Measurements from ENCODE around the gene ECHDC3.
"Not testable (repeated sequence)": the region's sequence is repeated elsewhere in the genome, so short reads cannot be mapped to it uniquely, and the experiment has no call there.

The ECHDC3 gene

DNA sequence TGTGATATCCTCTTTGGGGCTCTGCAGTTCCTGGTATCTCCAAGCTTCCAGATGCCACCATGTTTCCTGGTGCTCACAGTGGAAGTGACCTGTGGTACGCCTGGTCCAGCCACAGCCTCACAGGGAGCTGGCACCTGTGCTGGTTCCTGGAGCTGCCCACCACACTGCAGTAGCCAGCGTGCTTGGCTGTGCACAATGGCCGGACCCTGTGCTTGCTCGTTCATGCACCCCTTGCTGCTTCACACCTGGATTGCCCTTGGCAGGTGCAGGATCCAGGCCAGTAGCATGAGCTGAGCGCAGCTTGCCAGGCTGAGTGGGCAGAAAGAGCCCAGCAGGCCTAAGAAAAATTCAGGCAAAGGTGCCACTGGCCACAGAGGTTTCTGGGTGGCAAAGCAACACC lies 11.4 kb upstream of the ECHDC3 start:
- H3K27me3 ChIP-seq (ENCODE audit: control insufficient read depth, insufficient read depth, low read length, poor library complexity, severe bottlenecking) = no peaks in the 10 kb centered on the region
- H3K9me3 ChIP-seq (ENCODE audit: control insufficient read depth, low read length) = peaks cover 3% of the 10 kb centered on the region
- no peaks in the 10 kb centered on the region for H3K4me1 ChIP-seq (ENCODE audit: control insufficient read depth, insufficient read depth, low read length)
- 97% methylated on average over 5 of the region's 5 CpGs for WGBS, 2 experiments
- no peak overlapping the region for H3K4me3 ChIP-seq (ENCODE audit: insufficient read depth, low read depth, low read length)
- H3K27ac ChIP-seq (ENCODE audit: insufficient read depth, low read depth, low read length, poor library complexity, severe bottlenecking) = no peak overlapping the region
- H3K36me3 ChIP-seq (ENCODE audit: control insufficient read depth, insufficient read depth, low read length) = no peaks in the 10 kb centered on the region

DNA sequence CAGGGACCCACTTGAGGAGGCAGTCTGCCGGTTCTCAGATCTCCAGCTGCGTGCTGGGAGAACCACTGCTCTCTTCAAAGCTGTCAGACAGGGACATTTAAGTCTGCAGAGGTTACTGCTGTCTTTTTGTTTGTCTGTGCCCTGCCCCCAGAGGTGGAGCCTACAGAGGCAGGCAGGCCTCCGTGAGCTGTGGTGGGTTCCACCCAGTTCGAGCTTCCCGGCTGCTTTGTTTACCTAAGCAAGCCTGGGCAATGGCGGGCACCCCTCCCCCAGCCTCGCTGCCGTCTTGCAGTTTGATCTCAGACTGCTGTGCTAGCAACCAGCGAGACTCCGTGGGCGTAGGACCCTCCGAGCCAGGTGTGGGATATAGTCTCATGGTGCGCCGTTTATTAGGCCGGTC lies 5.4 kb upstream of the ECHDC3 start:
- H3K27me3 ChIP-seq (ENCODE audit: control insufficient read depth, insufficient read depth, low read length, poor library complexity, severe bottlenecking); H3K36me3 ChIP-seq (ENCODE audit: control insufficient read depth, insufficient read depth, low read length); H3K9me3 ChIP-seq (ENCODE audit: control insufficient read depth, low read length); H3K4me3 ChIP-seq (ENCODE audit: insufficient read depth, low read depth, low read length); H3K4me1 ChIP-seq (ENCODE audit: control insufficient read depth, insufficient read depth, low read length); H3K27ac ChIP-seq (ENCODE audit: insufficient read depth, low read depth, low read length, poor library complexity, severe bottlenecking): not testable (repeated sequence)
- no CpG with 5 or more reads among the region's 15 CpGs for WGBS, 2 experiments

DNA sequence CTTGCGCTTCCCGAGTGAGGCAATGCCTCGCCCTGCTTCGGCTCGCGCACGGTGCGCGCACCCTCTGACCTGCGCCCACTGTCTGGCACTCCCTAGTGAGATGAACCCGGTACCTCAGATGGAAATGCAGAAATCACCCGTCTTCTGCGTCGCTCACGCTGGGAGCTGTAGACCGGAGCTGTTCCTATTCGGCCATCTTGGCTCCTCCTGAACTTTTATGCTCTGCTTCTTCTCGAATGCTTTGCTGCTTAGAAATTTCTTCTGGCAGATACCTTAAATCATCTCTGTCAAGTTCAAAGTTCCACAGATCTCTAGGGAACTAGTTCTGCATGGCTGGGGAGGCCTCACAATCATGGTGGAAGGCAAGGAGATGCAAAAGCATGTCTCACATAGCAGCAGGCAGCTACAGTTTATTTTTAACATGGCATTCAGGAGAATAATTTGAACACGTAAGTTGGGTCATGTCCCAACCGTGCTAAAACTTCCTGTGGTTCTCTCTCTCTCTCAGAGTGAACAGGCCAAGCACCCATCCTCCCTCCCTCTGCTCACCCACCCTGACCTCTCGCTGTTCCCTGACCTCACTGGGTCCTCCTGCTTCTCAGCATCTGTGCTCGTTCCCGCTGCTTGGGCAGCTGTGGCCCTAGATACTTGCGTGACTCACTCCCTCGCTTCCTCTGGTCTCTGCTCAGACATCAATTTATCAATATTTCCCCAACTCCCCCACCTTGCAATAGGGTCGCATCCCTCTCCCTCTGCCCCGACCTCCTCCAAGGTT lies 4.7 kb upstream of the ECHDC3 start:
- H3K36me3 ChIP-seq (ENCODE audit: control insufficient read depth, insufficient read depth, low read length); H3K27me3 ChIP-seq (ENCODE audit: control insufficient read depth, insufficient read depth, low read length, poor library complexity, severe bottlenecking); H3K4me1 ChIP-seq (ENCODE audit: control insufficient read depth, insufficient read depth, low read length); H3K9me3 ChIP-seq (ENCODE audit: control insufficient read depth, low read length); H3K4me3 ChIP-seq (ENCODE audit: insufficient read depth, low read depth, low read length); H3K27ac ChIP-seq (ENCODE audit: insufficient read depth, low read depth, low read length, poor library complexity, severe bottlenecking): not testable (repeated sequence)
- 41 to 53% methylated on average over 27 of the region's 27 CpGs for WGBS, 2 experiments

DNA sequence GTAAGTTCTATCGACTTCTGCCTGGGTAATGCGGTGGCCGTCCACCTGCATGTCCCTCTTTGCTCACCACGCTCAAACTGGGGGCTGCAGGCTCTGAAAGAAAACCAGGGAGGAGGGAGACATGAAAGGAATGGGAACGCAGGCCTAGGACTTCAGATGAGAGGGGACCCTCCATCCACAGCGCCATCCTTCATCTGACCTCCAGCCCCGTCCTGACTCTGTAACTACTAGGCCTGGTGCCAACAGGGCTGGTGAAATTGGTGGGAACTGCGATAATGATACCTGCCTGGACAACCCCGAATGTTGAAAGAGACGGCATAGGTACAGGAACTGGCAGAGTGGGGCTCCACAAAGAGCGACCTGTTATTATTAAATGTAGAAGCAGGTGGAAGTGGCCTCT lies 1.3 kb upstream of the ECHDC3 start:
- Histone ChIP-seq H3K36me3 (ENCODE audit: control insufficient read depth, insufficient read depth, low read length) (no peaks in the 10 kb centered on the region), H3K9me3 (ENCODE audit: control insufficient read depth, low read length) (no peaks in the 10 kb centered on the region), H3K27ac (ENCODE audit: insufficient read depth, low read depth, low read length, poor library complexity, severe bottlenecking) (no peak overlapping the region), H3K27me3 (ENCODE audit: control insufficient read depth, insufficient read depth, low read length, poor library complexity, severe bottlenecking) (peaks cover 6% of the 10 kb centered on the region), H3K4me1 (ENCODE audit: control insufficient read depth, insufficient read depth, low read length) (no peaks in the 10 kb centered on the region), H3K4me3 (ENCODE audit: insufficient read depth, low read depth, low read length) (no peak overlapping the region)
- WGBS, 2 experiments = 94% methylated on average over 11 of the region's 11 CpGs

DNA sequence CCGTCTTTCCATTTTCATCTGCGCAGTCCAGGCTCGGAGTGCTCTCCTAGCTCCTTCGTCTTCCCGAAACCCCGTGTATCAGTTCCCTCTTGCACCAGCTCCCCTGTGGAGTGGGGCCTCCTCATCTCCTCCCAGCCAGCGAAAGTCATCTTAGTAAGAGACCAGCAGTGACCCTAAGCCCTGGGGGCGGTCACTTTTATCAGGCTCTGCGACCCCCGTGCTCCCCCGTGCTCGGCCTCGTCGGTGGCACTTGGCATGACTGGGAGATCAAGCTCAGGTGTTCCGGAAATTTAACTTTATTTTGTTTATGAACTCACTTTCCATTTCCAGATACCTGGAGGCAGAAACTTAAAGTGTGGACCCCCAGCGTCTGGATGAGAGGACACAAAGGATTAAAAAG lies 574 bp upstream of the ECHDC3 start:
- Histone ChIP-seq H3K9me3 (ENCODE audit: control insufficient read depth, low read length) (no peaks in the 10 kb centered on the region), H3K36me3 (ENCODE audit: control insufficient read depth, insufficient read depth, low read length) (no peaks in the 10 kb centered on the region), H3K27ac (ENCODE audit: insufficient read depth, low read depth, low read length, poor library complexity, severe bottlenecking) (no peak overlapping the region), H3K4me1 (ENCODE audit: control insufficient read depth, insufficient read depth, low read length) (no peaks in the 10 kb centered on the region), H3K4me3 (ENCODE audit: insufficient read depth, low read depth, low read length) (no peak overlapping the region), H3K27me3 (ENCODE audit: control insufficient read depth, insufficient read depth, low read length, poor library complexity, severe bottlenecking) (peaks cover 6% of the 10 kb centered on the region)
- 80 to 83% methylated on average over 16 of the region's 16 CpGs for WGBS, 2 experiments

DNA sequence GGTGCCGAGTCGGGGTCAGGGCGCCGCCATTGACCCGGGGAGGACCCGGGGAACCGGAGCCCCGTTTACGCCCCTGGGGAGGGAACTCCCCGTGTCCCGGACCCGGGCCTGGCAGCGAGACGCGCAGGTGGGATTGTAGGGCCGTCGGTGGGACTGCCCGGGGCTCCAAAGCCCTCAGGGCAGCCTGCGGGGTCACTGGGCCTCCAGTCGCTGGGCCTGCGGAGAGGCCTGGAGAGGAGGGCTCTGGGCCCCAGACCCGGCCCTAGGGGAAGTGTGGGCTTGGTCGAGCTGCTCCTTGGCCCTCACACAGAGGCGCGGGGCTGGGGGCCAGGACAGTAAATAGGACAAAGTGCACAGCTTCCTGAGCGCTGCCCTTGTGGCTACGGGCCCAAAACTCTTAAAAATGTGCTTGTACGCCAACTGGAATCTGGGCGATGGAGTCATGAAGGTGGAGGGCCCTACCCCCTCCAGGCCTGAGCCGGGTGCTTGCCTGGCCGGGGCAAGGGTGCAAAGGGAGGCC lies 657 bp downstream of the ECHDC3 start:
- no peaks in the 10 kb centered on the region for H3K36me3 ChIP-seq (ENCODE audit: control insufficient read depth, insufficient read depth, low read length)
- 51 to 58% methylated on average over 31 of the region's 31 CpGs for WGBS, 2 experiments

DNA sequence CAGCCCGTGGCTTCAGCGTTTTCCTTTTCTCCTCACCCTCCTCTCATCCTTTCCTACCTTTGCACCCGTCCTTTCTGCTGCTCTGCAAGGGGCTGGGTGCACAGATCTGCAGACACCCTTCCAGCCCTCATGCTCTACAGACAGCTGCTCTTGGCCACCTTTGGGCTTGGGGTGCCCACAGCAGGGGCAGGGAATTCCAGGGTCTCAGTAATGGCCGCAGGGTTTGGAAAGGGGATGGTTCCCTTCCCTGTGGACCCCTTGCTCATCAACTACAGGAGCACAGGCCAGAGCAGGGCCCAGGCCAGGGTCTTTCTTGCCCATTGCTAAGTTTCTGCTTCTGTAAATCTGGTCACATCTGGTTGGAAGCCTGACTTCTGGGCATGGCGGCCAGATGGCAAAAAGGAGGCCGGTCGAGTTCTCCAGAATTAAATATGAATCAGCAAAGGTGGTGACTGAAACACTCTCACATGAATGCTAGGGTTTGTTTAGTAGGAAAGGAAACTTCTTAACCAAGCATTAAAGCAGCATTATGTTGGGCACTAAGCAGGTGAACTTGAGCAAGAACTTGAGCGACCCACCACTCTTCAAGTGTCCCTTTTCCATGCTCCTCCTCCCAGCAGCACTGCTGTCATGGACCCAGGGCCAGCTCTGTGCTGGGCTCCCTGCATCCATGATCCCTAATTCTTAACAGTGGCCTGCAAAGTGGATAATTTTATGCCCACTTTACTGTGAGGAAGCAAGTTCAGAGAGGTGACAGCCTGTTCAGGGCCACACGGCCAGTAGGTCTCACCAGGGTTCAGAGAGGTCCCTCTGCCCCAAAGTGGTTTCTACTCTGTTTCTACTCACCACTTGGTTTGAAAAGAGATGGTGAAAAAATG lies 1.5 kb downstream of the ECHDC3 start:
- peak overlapping the region; percentile 56 for H3K4me3 ChIP-seq (ENCODE audit: insufficient read depth, low read depth, low read length)
- H3K27ac ChIP-seq (ENCODE audit: insufficient read depth, low read depth, low read length, poor library complexity, severe bottlenecking) = no peak overlapping the region
- no peaks in the 10 kb centered on the region for H3K9me3 ChIP-seq (ENCODE audit: control insufficient read depth, low read length)
- H3K36me3 ChIP-seq (ENCODE audit: control insufficient read depth, insufficient read depth, low read length) = no peaks in the 10 kb centered on the region
- WGBS, 2 experiments = 83% methylated on average over 9 of the region's 9 CpGs
- H3K4me1 ChIP-seq (ENCODE audit: control insufficient read depth, insufficient read depth, low read length) = no peaks in the 10 kb centered on the region
- H3K27me3 ChIP-seq (ENCODE audit: control insufficient read depth, insufficient read depth, low read length, poor library complexity, severe bottlenecking) = peaks cover 6% of the 10 kb centered on the region

More for the DNA sequence above, 657 bp downstream of the ECHDC3 start:
- peaks cover 6% of the 10 kb centered on the region for H3K27me3 ChIP-seq (ENCODE audit: control insufficient read depth, insufficient read depth, low read length, poor library complexity, severe bottlenecking)
- no peaks in the 10 kb centered on the region for H3K9me3 ChIP-seq (ENCODE audit: control insufficient read depth, low read length)
- H3K4me1 ChIP-seq (ENCODE audit: control insufficient read depth, insufficient read depth, low read length) = no peaks in the 10 kb centered on the region
- H3K27ac ChIP-seq (ENCODE audit: insufficient read depth, low read depth, low read length, poor library complexity, severe bottlenecking) = no peak overlapping the region
- H3K4me3 ChIP-seq (ENCODE audit: insufficient read depth, low read depth, low read length) = peak overlapping the region; percentile 56

DNA sequence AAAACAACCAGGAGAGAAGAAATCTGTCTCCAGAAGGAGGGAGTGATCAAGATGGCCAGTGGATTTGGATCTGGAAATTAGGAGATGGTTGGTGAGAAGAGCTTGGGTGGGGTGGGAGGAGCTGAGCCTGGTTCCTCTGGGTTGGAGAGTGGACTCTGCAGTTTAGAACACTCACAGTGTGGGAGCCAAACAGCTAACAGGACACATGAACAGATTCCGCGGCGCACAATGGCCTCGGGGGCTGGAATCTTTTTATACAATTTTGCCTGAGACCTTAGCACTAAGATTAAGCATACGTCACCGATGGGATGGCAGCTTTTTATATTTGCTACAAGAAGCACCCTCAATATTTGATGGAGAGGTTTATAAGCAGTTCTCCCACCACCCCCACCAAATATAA lies 2.9 kb downstream of the ECHDC3 start:
- 81 to 82% methylated on average over 6 of the region's 6 CpGs for WGBS, 2 experiments
- Histone ChIP-seq H3K4me1 (ENCODE audit: control insufficient read depth, insufficient read depth, low read length) (no peaks in the 10 kb centered on the region), H3K4me3 (ENCODE audit: insufficient read depth, low read depth, low read length) (no peak overlapping the region), H3K36me3 (ENCODE audit: control insufficient read depth, insufficient read depth, low read length) (no peaks in the 10 kb centered on the region), H3K9me3 (ENCODE audit: control insufficient read depth, low read length) (no peaks in the 10 kb centered on the region), H3K27ac (ENCODE audit: insufficient read depth, low read depth, low read length, poor library complexity, severe bottlenecking) (no peak overlapping the region), H3K27me3 (ENCODE audit: control insufficient read depth, insufficient read depth, low read length, poor library complexity, severe bottlenecking) (peaks cover 6% of the 10 kb centered on the region)

DNA sequence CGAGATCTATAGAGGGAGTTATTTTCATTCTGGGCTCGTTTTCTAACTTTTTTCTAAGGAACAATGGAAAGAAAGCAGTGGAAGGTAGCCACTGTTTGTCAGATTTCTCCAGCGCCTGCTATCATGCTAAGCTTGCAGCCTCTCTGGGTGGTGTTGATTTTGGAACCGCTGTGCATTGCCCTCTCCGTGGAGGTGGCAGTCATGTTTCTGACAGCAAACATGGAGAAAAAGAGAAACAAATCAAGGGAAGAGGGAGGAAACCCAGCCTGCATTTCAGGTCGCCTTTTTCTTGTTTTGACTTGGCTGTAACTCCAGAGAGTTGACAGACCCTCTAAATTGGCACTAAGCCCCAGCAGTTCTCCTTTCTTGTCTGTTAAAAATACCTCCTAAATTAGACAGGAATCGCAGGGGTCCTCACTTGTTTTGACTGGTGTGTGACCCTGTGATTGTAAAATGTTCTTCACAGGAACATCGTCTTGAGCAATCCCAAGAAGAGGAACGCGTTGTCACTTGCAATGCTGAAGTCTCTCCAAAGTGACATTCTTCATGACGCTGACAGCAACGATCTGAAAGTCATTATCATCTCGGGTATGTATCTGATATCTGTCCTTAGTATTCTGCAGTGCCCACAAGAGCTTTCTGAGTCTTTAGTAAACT lies 4.8 kb downstream of the ECHDC3 start:
- Histone ChIP-seq H3K27ac (ENCODE audit: insufficient read depth, low read depth, low read length, poor library complexity, severe bottlenecking) (no peak overlapping the region), H3K27me3 (ENCODE audit: control insufficient read depth, insufficient read depth, low read length, poor library complexity, severe bottlenecking) (peaks cover 6% of the 10 kb centered on the region), H3K9me3 (ENCODE audit: control insufficient read depth, low read length) (no peaks in the 10 kb centered on the region), H3K4me3 (ENCODE audit: insufficient read depth, low read depth, low read length) (no peak overlapping the region), H3K4me1 (ENCODE audit: control insufficient read depth, insufficient read depth, low read length) (no peaks in the 10 kb centered on the region), H3K36me3 (ENCODE audit: control insufficient read depth, insufficient read depth, low read length) (no peaks in the 10 kb centered on the region)
- WGBS, 2 experiments = 84 to 87% methylated on average over 13 of the region's 13 CpGs

DNA sequence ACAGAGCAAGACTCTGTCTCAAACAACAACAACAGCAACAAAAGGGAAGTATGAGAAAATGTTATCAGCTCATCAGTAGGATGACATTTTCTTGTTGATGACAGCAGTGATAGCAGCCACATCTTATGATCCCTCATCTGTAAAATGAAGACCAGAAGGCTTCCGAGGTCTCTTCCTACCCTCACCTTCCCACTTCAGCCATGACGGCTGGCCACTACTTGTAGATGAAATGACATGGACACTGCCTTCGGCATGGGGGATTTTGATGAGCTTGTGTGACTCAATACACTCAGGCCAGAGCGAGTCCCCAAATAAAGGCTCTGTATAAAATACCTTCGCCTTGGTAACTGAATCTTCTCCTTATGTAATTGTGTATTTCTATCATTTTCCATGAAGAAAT lies 6.7 kb downstream of the ECHDC3 start:
- Histone ChIP-seq H3K36me3 (ENCODE audit: control insufficient read depth, insufficient read depth, low read length) (no peaks in the 10 kb centered on the region), H3K9me3 (ENCODE audit: control insufficient read depth, low read length) (no peaks in the 10 kb centered on the region), H3K27me3 (ENCODE audit: control insufficient read depth, insufficient read depth, low read length, poor library complexity, severe bottlenecking) (no peaks in the 10 kb centered on the region), H3K27ac (ENCODE audit: insufficient read depth, low read depth, low read length, poor library complexity, severe bottlenecking) (no peak overlapping the region), H3K4me1 (ENCODE audit: control insufficient read depth, insufficient read depth, low read length) (no peaks in the 10 kb centered on the region), H3K4me3 (ENCODE audit: insufficient read depth, low read depth, low read length) (no peak overlapping the region)
- 74 to 80% methylated on average over 5 of the region's 5 CpGs for WGBS, 2 experiments
